HL-60 (cell line): ENCODE results near the gene RNU5D-1.

ENCODE experiments used
- DNase-seq, 2 experiments: peaks; one replicate each; pipeline ENCODE4 v3.0.0-alpha.2; 2010 to 2020; ENCODE audit warnings: low read depth in 1 of 2, low spot score in 1 of 2
- H3K27ac ChIP-seq: fragments of 250-450 bp; sonication (Bioruptor Pico); replicated peaks from 2 replicates; pipeline ENCODE4 v1.5.1; 2020; ENCODE audit warnings: mild to moderate bottlenecking, moderate library complexity
- H3K27me3 ChIP-seq: fragments of 250-450 bp; sonication (Bioruptor Pico); 2 replicates; pipeline ENCODE4 v1.5.1; 2021; ENCODE audit warnings: mild to moderate bottlenecking, moderate library complexity; ENCODE audit not compliant: insufficient read depth, poor library complexity, severe bottlenecking
- H3K4me3 ChIP-seq: replicated peaks from 2 replicates; pipeline ENCODE4 v1.5.1; 2011; ENCODE audit warnings: mild to moderate bottlenecking, control low read depth, low read length; ENCODE audit not compliant: insufficient read depth
- CTCF ChIP-seq: IDR thresholded peaks from one replicate; pipeline ENCODE4 v1.5.1; 2011; ENCODE audit warnings: low read length, control low read depth, inconsistent platforms; ENCODE audit not compliant: insufficient read depth
- GABPA ChIP-seq: IDR thresholded peaks from 2 replicates; pipeline ENCODE4 v1.6.1; 2012; ENCODE audit warnings: low read depth
- POLR2AphosphoS5 ChIP-seq: IDR thresholded peaks from 2 replicates; pipeline ENCODE4 v1.6.1; 2012; ENCODE audit warnings: low read depth
- REST ChIP-seq: IDR thresholded peaks from 2 replicates; pipeline ENCODE4 v1.6.1; 2012; ENCODE audit warnings: low read depth; ENCODE audit not compliant: insufficient replicate concordance
- SPI1 ChIP-seq: IDR thresholded peaks from 2 replicates; pipeline ENCODE4 v1.6.1; 2012; ENCODE audit warnings: low read depth, mild to moderate bottlenecking, borderline replicate concordance

Gene RNU5D-1

GRCh38 chr1:44693159-44693558 lies 37.8 kb downstream of the RNU5D-1 start:
- peak in 1 of 2 experiments; percentile 34 for DNase-seq
- Histone ChIP-seq H3K27ac (no peak overlapping the region), H3K4me3 (no peak overlapping the region), H3K27me3 (no peaks in the 10 kb centered on the region)
- TF ChIP-seq GABPA (no peak), CTCF (no peak), SPI1 (peak; percentile 54; the same call in 1 of the 2 replicates), REST (no peak)

- Histone ChIP-seq H3K4me3 (no peak overlapping the region), H3K27ac (no peak overlapping the region), H3K27me3 (no peaks in the 10 kb centered on the region)
- TF ChIP-seq SPI1 = no peak
- TF ChIP-seq CTCF = no peak
- TF ChIP-seq GABPA = no peak
- TF ChIP-seq REST = no peak
- no peak for TF ChIP-seq POLR2AphosphoS5
- DNase-seq = no peak
Measured at GRCh38 chr1:44689447-44689765, 41.6 kb downstream of the RNU5D-1 start.

GRCh38 chr1:44688760-44689446 lies 42.1 kb downstream of the RNU5D-1 start:
- TF ChIP-seq CTCF = no peak
- no peak for TF ChIP-seq REST
- TF ChIP-seq SPI1 = no peak
- no peak for TF ChIP-seq GABPA
- no peak for TF ChIP-seq POLR2AphosphoS5
- no peak for DNase-seq
- Histone ChIP-seq H3K27me3 (no peaks in the 10 kb centered on the region), H3K4me3 (no peak overlapping the region), H3K27ac (no peak overlapping the region)
